COLO829 (cell line): ENCODE data around the gene ELOVL3.
"Not testable (repeated sequence)": the region's sequence is repeated elsewhere in the genome, so short reads cannot be mapped to it uniquely, and the experiment has no call there.

Experiments used
- DNase-seq: peaks from one replicate; pipeline ENCODE4 v3.0.0; 2012; ENCODE audit warnings: low spot score

ELOVL3 gene, protein sequence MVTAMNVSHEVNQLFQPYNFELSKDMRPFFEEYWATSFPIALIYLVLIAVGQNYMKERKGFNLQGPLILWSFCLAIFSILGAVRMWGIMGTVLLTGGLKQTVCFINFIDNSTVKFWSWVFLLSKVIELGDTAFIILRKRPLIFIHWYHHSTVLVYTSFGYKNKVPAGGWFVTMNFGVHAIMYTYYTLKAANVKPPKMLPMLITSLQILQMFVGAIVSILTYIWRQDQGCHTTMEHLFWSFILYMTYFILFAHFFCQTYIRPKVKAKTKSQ

GRCh38 chr10:102225646-102226541, at the start of gene ELOVL3:
TSS of gene ELOVL3 (plus strand) at chr10:102226299. CDS start at chr10:102226549, 250 bp downstream.
- peak; percentile 88 for DNase-seq

GRCh38 chr10:102184606-102185005, 41.5 kb upstream of the ELOVL3 start:
- no peak for DNase-seq

GRCh38 chr10:102185272-102185671, 40.8 kb upstream of the ELOVL3 start:
- DNase-seq, result no peak

GRCh38 chr10:102185811-102186527, 40.1 kb upstream of the ELOVL3 start:
- no peak for DNase-seq

- DNase-seq, result no peak
These were observed 37.7 kb upstream of the ELOVL3 start for GRCh38 chr10:102188298-102188940.

DNA sequence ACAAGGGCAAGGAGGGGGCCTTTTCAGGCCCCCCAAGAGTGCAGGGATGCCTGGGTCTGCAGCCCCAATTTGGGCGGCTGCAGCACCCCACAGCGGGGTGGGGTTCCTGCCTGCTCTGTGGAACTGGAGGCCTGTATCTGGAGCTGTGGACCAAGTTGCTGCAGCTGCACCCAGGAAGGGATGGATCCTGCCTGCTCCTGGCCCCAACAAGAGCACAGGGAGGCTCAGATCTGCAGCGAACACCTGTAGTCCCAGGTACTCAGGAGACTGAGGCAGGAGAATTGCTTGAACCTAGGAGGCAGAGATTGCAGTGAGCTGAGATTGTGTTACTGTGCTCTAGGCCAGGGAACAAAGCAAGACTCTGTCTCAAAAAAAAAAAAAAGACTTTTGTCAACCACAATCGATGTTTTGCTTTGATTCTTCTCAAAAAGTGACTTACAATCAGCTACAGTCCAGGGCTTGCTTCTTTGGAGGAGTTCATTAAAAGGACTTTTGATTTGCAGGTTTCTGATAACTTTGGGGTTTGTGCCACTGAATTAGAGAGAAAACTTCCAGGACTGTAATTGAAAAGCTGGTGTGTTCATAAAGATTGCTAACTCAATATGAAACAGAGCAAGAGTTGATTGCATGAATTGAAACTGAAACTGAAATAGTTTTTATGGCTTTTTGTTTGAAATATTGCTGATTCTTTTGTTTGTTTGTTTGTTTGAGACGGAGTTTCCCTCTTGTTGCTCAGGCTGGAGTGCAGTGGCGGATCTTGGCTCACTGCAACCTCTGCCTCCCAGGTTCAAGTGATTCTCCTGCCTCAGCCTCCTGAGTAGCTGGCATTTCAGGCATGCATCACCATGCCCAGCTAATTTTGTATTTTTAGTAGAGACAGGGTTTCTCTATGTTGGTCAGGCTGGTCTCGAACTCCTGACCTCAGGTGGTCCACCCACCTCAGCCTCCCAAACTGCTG, 36.9 kb upstream of the ELOVL3 start:
- not testable (repeated sequence) for DNase-seq

GRCh38 chr10:102191956-102192355, 34.1 kb upstream of the ELOVL3 start:
- no peak for DNase-seq

GRCh38 chr10:102195296-102195870, 30.7 kb upstream of the ELOVL3 start:
- DNase-seq, result no peak

DNA sequence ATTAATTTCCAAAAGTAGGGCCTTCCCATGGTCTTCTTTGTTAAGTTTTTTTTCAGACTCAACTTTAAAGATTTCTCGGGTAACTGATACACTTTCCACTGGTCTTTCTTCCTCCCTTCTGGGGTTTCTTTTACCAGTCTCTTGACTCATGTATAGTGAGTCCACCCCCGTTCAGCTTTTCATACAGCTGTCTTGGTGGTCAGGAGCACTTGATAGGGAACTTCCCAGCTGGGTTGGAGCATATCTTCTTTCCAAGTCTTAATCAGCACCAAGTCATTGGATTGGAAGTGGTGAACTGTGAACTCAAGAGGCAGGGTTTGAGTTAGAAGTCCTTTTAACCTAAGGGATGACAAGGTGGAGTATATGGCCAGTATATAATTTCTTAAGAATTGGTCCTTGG, 29.2 kb upstream of the ELOVL3 start:
- DNase-seq, result no peak

DNA sequence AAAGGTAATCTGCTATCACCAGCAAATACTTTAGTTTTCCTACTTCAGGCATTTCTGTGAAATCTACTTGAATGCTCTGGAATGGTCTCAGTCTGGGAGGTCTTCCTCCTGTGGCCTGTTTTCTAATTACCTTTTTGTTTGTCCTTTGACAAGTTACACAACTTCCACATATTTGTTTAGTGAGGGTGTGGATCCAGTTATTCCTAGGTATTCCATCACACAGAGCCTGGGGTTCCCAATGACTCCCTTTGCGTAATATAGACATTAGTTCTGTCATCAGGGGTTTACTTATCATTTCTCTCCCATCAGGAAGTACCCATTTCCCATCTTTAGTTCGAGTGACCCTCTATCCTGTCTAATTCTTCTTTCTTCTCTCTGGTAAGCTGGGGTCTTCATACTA, 28.1 kb upstream of the ELOVL3 start:
- DNase-seq, result no peak

DNA sequence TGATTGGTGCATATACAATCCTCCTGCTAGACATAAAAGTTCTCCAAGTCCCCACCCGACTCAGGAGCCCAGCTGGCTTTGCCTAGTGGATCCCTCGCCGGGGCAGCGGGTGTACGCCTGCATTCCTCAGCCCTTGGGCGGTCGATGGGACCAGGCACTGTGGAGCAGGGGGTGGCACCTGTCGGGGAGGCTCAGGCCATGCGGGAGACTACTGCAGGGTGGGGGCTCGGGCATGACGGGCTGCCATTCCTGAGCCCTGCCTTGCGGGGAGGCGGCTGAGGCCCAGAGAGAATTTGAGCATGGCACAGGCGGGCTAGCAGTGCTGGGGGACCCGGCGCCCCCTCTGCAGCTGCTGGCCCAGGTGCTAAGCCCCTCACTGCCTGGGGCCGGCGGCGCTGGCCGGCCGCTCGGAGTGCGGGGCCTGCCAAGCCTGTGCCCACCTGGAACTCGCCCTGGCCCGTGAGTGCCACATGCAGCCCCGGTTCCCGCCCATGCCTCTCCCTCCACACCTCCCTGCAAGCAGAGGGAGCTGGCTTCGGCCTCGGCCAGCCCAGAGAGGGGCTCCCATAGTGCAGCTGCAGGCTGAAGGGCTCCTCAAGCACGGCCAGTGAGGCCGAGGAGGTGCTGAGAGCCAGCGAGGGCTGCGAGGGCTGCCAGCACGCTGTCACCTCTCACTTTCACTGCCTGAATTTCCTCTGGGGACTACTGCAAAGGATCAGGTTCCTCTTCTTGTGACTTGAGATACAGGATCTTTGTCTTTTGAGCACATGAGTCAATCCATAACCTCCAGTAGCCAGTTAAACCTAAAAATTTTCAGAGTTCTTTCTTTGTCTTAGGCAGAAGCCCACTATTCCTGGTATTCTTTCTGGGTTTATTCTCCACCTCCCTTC, 25.1 kb upstream of the ELOVL3 start:
- no peak for DNase-seq

GRCh38 chr10:102202386-102202785, 23.7 kb upstream of the ELOVL3 start:
- DNase-seq, result no peak

- DNase-seq, result no peak
These were observed 17.6 kb upstream of the ELOVL3 start for GRCh38 chr10:102208311-102209035.

DNA sequence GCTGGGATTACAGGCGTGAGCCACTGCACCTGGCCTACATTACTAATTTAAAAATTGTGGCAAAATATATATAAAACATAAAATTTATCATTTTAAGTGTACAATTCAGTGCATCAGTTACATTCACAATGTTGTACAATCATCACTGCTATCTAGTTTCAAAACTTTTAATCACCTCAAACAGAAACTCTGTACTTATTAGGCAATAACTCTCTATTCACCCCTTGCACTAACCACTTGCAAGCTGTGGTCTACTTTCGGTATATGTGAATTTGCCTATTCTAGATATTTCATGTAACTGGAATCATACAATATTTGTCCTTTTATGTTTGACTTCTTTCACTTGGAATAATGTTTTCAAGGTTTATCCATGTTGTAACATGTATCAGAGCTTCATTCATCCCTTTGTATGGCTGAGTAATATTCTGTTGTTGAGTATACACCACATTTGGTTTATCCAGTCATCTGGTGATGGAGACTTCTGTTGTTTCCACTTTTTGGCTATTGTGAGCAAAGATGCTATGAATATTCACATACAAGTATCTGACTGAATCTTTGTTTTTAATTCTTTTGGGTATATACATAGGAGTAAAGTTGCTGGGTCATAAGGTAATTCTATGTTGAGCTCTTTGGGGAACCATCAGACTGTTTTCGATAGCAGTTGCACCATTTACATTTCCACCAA, 14.3 kb upstream of the ELOVL3 start:
- DNase-seq, result no peak

DNA sequence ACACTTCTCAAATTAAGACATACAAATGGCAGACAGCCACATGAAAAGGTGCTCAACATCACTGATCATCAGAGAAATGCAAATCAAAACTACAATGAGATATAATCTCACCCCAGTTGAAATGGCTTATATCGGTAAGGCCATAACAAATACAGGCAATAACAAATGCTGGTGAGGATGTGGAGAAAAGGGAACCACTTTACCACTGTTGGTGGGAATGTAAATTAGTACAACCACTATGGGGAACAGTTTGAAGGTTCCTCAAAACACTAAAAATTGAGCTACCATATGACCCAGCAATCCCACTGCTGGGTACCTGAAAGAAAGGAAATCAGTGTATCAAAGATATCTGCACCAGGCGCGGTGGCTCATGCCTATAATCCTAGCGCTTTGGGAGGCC, 12.5 kb upstream of the ELOVL3 start:
- not testable (repeated sequence) for DNase-seq

- DNase-seq, result no peak
These were observed 6.7 kb upstream of the ELOVL3 start for GRCh38 chr10:102219370-102219769.

DNA sequence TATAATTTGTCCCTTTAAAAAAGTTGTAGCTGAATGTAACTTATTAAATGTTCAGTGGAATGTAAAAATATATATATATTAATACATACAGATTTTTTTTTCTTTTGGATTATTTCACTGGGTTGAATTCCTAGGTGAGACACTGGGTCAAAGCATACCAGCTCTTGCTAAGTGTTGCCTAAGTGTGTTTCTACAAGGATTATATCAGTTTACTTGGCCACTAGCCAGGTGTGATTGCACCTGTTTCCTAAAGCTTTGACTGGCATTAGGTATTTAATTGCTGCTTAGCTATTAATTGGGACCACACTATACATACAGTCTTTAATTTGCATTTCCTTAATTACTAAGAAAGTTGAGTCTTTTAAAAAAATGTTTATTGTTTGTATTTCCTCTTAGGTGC, 5.5 kb upstream of the ELOVL3 start:
- DNase-seq, result no peak

- DNase-seq, result no peak
These were observed 3.3 kb upstream of the ELOVL3 start for GRCh38 chr10:102222797-102223196.
